Measurements from ENCODE around the gene MICALL2.
"Not testable (repeated sequence)": the region's sequence is repeated elsewhere in the genome, so short reads cannot be mapped to it uniquely, and the experiment has no call there.

The MICALL2 gene

GRCh38 chr7:1445341-1445740, 13.9 kb downstream of the MICALL2 start:
- no peak for DNase-seq (ENCODE audit: extremely low read depth, low read depth)
- TF ChIP-seq, protein P1, sequence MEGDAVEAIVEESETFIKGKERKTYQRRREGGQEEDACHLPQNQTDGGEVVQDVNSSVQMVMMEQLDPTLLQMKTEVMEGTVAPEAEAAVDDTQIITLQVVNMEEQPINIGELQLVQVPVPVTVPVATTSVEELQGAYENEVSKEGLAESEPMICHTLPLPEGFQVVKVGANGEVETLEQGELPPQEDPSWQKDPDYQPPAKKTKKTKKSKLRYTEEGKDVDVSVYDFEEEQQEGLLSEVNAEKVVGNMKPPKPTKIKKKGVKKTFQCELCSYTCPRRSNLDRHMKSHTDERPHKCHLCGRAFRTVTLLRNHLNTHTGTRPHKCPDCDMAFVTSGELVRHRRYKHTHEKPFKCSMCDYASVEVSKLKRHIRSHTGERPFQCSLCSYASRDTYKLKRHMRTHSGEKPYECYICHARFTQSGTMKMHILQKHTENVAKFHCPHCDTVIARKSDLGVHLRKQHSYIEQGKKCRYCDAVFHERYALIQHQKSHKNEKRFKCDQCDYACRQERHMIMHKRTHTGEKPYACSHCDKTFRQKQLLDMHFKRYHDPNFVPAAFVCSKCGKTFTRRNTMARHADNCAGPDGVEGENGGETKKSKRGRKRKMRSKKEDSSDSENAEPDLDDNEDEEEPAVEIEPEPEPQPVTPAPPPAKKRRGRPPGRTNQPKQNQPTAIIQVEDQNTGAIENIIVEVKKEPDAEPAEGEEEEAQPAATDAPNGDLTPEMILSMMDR (IDR thresholded peaks at IDR 0.05; ENCODE audit: low read depth, low read length, missing control alignments) = no peak
- no peak overlapping the region for H3K4me3 ChIP-seq (replicated peaks; ENCODE audit: low read depth, low read length)

GRCh38 chr7:1444925-1445322, 14.3 kb downstream of the MICALL2 start:
- H3K4me3 ChIP-seq (replicated peaks; ENCODE audit: low read depth, low read length) = no peak overlapping the region
- no peak for DNase-seq (ENCODE audit: extremely low read depth, low read depth)
- TF ChIP-seq, protein P1 (IDR thresholded peaks at IDR 0.05; ENCODE audit: low read depth, low read length, missing control alignments) = no peak

GRCh38 chr7:1444214-1444924, 14.9 kb downstream of the MICALL2 start:
- TF ChIP-seq, protein P1 (IDR thresholded peaks at IDR 0.05; ENCODE audit: low read depth, low read length, missing control alignments) = no peak
- DNase-seq (ENCODE audit: extremely low read depth, low read depth) = no peak
- H3K4me3 ChIP-seq (replicated peaks; ENCODE audit: low read depth, low read length) = no peak overlapping the region

- H3K4me3 ChIP-seq (replicated peaks; ENCODE audit: low read depth, low read length); DNase-seq (ENCODE audit: extremely low read depth, low read depth): not testable (repeated sequence)
Observed at GRCh38 chr7:1443587-1444200, 15.6 kb downstream of the MICALL2 start.

GRCh38 chr7:1442355-1443124, 16.7 kb downstream of the MICALL2 start:
- TF ChIP-seq, protein P1 (IDR thresholded peaks at IDR 0.05; ENCODE audit: low read depth, low read length, missing control alignments) = no peak
- no peak for DNase-seq (ENCODE audit: extremely low read depth, low read depth)
- no peak overlapping the region for H3K4me3 ChIP-seq (replicated peaks; ENCODE audit: low read depth, low read length)

GRCh38 chr7:1441615-1442354, 17.5 kb downstream of the MICALL2 start:
- TF ChIP-seq, protein P1 (IDR thresholded peaks at IDR 0.05; ENCODE audit: low read depth, low read length, missing control alignments) = no peak
- DNase-seq (ENCODE audit: extremely low read depth, low read depth) = no peak
- H3K4me3 ChIP-seq (replicated peaks; ENCODE audit: low read depth, low read length) = no peak overlapping the region
